LNCaP clone FGC (cell line): Measurements from ENCODE around the gene KRTAP10-8.
"Not testable (repeated sequence)": the region's sequence is repeated elsewhere in the genome, so short reads cannot be mapped to it uniquely, and the experiment has no call there.

Source experiments
- DNase-seq: peaks from one replicate; pipeline ENCODE4 v3.0.0-alpha.2; 2011; ENCODE audit warnings: low read depth
- H3K4me3 ChIP-seq: 2 replicates; pipeline ENCODE4 v1.5.1; 2011; ENCODE audit warnings: mild to moderate bottlenecking, low read depth, low read length, control low read depth
- CTCF ChIP-seq: IDR thresholded peaks from 2 replicates; pipeline ENCODE4 v1.5.1; 2012; ENCODE audit warnings: mild to moderate bottlenecking; ENCODE audit not compliant: control insufficient read depth, insufficient read depth; ENCODE audit errors: extremely low read depth

KRTAP10-8 gene

GRCh38 chr21:44644878-44645277 lies 33.0 kb downstream of the KRTAP10-8 start:
- no peak for TF ChIP-seq CTCF
- no peak for DNase-seq
- no peak overlapping the region for H3K4me3 ChIP-seq

GRCh38 chr21:44646366-44647221 lies 34.7 kb downstream of the KRTAP10-8 start, which contains the start of gene KRTAP10-11:
Gene KRTAP10-11, plus strand, starts transcription at chr21:44646414. Its CDS starts 45 bp downstream, at chr21:44646459.
- DNase-seq, H3K4me3 ChIP-seq: not testable (repeated sequence)

- no peak overlapping the region for H3K4me3 ChIP-seq
- no peak for DNase-seq
- TF ChIP-seq CTCF: no peak
Measured at GRCh38 chr21:44647222-44647552, 35.3 kb downstream of the KRTAP10-8 start.

GRCh38 chr21:44648557-44649311 lies 36.9 kb downstream of the KRTAP10-8 start:
- H3K4me3 ChIP-seq: no peak overlapping the region
- TF ChIP-seq CTCF: no peak
- no peak for DNase-seq

GRCh38 chr21:44649521-44650100 lies 37.7 kb downstream of the KRTAP10-8 start:
- H3K4me3 ChIP-seq: no peak overlapping the region
- TF ChIP-seq CTCF: no peak
- no peak for DNase-seq

- no peak for DNase-seq
- no peak for TF ChIP-seq CTCF
- no peak overlapping the region for H3K4me3 ChIP-seq
Measured at GRCh38 chr21:44650265-44650972, 38.5 kb downstream of the KRTAP10-8 start.
